Coronary artery (tissue), 2 donors: Measurements from ENCODE around the gene RIMKLB.

Experiments used
- DNase-seq: peaks from one replicate; pipeline ENCODE4 v3.0.0-alpha.2; 2017; ENCODE audit warnings: low spot score
- H3K27ac ChIP-seq, 2 donors: fragments of 200-600 bp; sonication (generic); one replicate each; pipeline ENCODE4 v1.5.1; 2016 to 2019
- H3K4me3 ChIP-seq: fragments of 200-600 bp; sonication (generic); 2 replicates; pipeline ENCODE4 v1.5.1; 2016; ENCODE audit warnings: mild to moderate bottlenecking, moderate library complexity
- CTCF ChIP-seq: fragments of 200-600 bp; sonication (generic); IDR thresholded peaks from one replicate; pipeline ENCODE4 v1.5.1; 2019; ENCODE audit warnings: antibody characterized with exemption

RIMKLB gene

GRCh38 chr12:8822298-8822697 lies 124.5 kb downstream of the RIMKLB start, which contains the start of gene A2ML1:
TSS of gene A2ML1 (plus strand) at chr12:8822621. CDS start at chr12:8822652, 31 bp downstream.
- DNase-seq: no peak
- Histone ChIP-seq H3K27ac (no peak within 1 kb of the TSS), H3K4me3 (no peak within 1 kb of the TSS)
- no peak for TF ChIP-seq CTCF

- Histone ChIP-seq H3K27ac (no peak overlapping the region), H3K4me3 (no peak overlapping the region)
- DNase-seq: no peak
- TF ChIP-seq CTCF: peak; percentile 63
These were observed 125.9 kb downstream of the RIMKLB start for GRCh38 chr12:8823565-8824300.

- TF ChIP-seq CTCF: no peak
These were observed 129.9 kb downstream of the RIMKLB start for GRCh38 chr12:8827551-8828256.

GRCh38 chr12:8828257-8829124 lies 130.7 kb downstream of the RIMKLB start:
- no peak for TF ChIP-seq CTCF
- no peak for DNase-seq
- H3K4me3 ChIP-seq: no peak overlapping the region
- no peak overlapping the region for H3K27ac ChIP-seq

More at GRCh38 chr12:8827551-8828256, 129.9 kb downstream of the RIMKLB start:
- no peak for DNase-seq
- Histone ChIP-seq H3K27ac (no peak overlapping the region), H3K4me3 (no peak overlapping the region)

- H3K27ac ChIP-seq: no peak overlapping the region
- no peak for TF ChIP-seq CTCF
- no peak overlapping the region for H3K4me3 ChIP-seq
- DNase-seq: no peak
These were observed 131.3 kb downstream of the RIMKLB start for GRCh38 chr12:8829125-8829518.

- no peak for TF ChIP-seq CTCF
- H3K27ac ChIP-seq: no peak overlapping the region
These were observed 131.8 kb downstream of the RIMKLB start for GRCh38 chr12:8829621-8830020.

More at GRCh38 chr12:8829621-8830020, 131.8 kb downstream of the RIMKLB start:
- H3K4me3 ChIP-seq: no peak overlapping the region
- no peak for DNase-seq
